Colon (tissue), 2 donors: ENCODE results near the gene EIF4E.
A peak's percentile ranks its signal among the peaks of the same experiment; 100 is the strongest.
"Not testable (repeated sequence)": the region's sequence is repeated elsewhere in the genome, so short reads cannot be mapped to it uniquely, and the experiment has no call there.

Experiments
- FAIRE-seq: peaks from 2 replicates; lab custom pipeline; 2012; peaks lifted over from hg19 to GRCh38; lab: Jason Lieb, UNC
- donor health status: control.
- donor health status: control.

EIF4E gene, protein sequence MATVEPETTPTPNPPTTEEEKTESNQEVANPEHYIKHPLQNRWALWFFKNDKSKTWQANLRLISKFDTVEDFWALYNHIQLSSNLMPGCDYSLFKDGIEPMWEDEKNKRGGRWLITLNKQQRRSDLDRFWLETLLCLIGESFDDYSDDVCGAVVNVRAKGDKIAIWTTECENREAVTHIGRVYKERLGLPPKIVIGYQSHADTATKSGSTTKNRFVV

DNA sequence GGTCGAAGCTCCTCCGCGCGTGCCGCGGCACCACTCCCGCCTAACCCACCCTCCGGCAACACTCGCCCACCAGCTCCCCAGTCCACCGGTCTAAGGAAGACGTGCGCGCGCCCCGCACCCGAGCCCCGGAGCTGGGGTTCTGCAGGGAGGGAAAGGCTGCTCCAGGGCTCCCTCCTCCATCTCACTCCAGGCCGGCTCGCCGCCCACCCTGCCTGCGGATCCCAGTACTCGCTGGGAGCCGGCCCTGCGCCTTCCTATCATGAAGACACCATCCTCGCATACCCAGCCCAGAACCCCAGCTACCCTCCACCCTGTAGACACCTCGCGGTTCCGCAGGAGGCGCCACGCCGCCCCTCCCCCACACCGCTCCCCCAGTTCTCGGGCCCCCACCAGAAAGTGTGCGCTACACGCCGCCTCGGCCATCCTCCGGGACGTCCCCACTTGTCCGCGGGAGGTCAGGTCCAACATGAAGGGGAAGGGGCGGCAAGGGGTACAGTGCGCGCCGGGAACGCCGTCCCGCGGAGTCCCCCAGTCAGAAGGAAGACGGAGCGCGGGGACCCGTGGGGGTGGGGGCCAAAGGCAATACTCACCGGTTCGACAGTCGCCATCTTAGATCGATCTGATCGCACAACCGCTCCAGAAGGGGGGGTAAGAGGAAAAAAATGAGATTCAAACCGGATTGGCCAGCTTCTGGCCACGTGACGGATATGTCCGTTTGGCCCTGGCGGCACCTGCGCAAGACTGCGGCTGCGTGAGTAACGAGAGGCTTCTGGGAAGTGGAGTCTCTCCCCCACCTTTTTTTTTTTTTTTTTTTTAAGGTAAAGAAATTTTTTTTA lies at the start of gene EIF4E:
Gene EIF4E (minus strand): TSS at position 629 of the 836 bp plus-strand sequence. CDS start 21 bp downstream, at position 608.
- no peak for FAIRE-seq

DNA sequence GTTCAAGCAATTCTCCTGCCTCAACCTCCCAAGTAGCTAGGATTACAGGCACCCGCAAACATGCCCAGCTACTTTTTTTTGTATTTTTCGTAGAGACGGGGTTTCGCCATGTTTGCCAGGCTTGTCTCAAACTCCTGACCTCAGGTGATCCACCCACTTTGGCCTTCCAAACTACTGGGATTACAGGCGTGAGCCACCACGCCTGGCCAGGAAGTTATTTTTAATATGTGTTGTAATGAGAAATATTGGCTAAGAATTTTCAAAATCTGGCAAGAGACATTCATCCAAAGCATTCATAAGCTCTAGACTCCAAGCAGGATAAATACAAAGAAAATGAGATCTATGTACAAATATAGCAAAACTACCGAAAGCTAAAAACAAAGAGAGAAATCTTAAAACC lies 48.6 kb upstream of the EIF4E start:
- FAIRE-seq = no peak

DNA sequence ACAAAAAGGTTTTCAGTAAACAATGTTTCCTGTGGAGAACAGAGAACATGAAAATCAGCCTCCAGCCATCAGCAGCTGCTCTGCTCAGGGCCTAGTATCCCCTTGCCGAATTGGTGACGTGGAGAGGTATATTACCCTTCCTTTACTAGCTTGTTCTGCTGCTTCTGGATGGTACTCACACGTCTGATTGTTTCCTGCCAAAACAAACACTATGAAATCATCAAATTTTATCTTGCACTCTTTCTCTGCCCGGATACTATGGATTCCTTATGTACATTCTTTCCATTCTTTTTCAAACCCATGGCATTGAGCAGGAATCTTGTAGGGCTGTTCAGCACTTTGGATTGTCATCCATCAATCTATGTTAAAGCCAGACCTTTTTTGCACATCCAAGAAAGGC lies 47.8 kb upstream of the EIF4E start:
- FAIRE-seq = no peak

DNA sequence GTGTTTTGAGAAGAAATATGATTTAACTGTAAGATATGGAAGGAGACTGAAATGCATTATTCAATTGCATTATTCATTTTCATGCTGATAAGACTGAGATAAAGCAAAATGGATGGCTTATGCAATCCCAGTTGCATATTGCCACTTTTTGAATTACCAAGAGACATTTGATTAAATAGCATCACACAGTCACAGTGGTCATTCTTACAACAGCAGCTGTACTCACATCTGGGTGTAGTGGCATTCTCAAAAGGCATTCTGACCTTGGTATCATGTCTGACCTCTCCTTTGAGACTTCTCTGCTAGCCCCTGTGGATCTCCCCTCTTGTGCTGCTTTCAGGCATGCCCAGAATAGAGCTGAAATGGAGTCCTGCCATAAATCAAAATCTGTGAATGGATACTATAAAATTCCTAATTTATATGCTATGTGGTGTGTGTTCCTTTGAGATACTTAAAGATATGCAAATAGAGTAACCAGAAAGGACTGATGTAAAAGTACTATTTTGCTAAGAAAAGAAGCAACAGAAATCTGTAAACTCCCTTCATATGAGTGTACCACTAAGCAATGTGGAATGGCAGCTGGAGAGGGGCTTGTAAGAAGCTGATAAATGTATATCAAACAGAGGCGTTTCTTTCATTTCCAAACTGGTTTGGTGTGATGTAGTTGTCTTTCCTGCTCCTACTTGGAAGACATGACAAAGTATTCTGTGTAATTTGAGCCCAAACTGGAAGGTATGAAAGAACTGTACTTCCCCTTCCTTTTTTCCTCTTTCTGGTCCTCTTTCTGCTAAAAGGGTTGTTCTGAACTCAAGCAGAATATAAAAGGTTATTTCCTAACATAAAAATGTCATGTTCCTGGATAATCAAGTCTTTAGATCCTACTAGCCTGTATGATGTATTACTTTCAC lies 41.2 kb upstream of the EIF4E start:
- no peak for FAIRE-seq

DNA sequence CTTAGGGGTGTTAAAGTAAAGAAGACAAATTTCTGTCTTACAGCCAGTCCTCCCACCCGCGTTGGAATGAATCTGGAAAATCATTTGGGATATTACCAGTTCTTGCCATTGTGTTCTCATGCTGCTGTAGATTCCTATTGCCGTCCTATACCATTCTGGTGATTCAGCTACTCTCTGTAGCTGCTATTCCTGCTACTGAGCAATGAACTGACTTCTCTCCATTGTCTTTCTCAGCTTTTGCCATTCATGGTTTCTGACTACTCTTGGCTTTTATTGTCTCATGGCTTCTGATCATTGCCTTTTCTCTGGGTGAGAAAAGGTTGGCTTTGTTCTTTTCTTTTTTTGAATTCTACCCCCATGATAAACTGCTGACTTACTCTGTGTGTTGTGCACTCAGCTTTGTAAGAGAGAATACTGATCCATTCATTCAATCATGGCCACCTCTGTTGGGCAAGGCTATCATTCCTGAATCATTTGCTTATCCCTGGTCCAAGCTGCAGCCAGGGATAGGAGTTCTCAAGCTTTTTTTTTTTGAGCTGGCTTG lies 38.9 kb upstream of the EIF4E start:
- FAIRE-seq = no peak

DNA sequence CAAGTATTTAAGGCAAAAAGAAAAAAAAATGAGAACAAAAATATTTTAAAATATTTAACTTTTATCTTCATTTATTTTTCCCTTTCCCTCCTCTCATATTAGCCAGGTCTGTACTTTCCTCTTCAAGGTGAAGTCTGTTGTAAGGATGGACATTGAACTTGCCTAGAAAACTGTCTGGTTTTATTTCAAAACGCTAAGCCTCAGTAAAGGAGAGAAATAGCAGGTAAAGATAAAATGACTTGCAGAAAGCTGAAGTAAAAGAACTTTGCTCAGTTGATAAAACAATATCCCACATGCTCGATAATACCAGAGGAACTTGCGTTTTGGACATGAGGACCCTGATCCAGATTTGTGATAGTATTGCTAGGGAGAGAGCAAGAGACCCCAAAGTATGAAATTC lies 38.0 kb upstream of the EIF4E start:
- FAIRE-seq = no peak

DNA sequence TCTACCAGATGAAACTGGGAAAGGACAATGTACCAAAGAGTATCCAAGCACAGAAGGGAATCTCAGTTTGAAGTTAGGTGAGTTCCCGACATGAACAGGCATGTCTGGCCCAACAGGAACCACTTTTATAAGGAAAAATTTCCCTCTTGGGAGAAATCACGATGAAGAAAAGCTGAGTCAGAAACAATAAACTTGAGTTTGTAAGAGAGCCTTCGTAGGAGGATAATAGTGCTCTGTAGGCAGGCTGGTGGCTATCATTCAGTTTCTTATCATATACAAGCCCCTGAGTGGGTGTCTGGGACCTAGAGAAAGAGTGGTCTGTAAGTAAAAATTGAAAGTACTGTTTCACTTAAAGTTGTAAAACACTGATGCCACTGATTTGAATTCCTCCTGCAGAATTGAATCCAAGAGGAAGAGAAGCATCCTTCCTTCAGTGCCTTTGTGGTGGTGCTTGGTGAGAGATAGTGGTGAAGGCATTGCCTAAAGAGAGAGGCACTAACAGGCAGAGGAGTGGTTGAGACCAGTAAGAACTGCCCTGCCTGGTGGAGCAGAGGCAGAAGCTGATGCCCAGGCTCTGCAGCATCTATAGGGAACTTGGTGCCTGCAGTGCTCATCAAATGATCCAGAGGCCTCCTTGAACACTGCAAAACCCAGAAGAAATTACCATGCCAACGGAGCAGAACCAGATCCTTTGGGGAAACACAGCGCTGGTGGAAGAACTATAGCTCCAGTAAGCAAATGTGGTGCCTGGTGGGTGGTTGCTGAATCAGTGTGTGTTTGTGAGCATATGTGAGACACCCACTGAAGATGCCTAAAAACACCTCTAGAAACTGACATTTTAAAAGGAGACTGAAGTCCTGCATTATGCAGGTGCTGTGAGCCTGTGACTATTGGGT lies 34.9 kb upstream of the EIF4E start:
- no peak for FAIRE-seq

DNA sequence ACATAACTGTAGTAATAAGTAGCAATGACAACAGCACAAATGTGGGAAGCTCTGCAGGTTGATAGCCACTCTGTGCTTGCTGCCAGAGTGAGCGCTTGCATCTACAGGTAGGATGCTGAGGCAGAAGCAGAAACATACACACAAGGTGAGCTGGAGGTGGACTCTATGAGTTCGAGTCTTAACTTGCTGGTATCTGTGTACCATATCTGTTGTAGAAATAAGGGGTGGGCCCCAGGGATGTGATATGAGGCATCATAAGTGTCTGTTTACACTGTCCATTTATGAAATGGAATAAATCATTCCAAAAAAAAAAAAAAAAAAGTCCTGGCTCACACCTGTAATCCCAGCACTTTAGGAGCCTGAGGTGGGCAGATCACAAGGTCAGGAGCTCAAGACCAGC lies 32.8 kb upstream of the EIF4E start:
- no peak for FAIRE-seq

DNA sequence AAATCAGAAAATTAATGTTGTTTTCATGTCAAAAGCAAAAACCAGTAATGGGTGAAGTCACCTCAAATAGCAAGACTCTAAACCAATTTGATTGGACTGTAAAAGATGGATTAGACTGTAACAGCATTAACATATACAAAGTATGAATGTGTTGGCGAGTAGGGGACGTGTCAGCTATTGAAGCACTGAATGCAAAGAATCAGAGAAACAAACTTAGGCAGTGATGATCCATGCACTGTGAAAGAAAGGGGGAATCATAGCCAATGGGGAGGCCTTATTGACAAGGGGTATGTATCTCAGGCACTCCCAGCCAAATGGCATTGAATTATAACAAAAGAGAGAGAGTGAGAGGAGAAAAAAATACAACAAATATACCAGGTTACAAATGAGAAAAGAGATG lies 30.5 kb upstream of the EIF4E start:
- FAIRE-seq = no peak

DNA sequence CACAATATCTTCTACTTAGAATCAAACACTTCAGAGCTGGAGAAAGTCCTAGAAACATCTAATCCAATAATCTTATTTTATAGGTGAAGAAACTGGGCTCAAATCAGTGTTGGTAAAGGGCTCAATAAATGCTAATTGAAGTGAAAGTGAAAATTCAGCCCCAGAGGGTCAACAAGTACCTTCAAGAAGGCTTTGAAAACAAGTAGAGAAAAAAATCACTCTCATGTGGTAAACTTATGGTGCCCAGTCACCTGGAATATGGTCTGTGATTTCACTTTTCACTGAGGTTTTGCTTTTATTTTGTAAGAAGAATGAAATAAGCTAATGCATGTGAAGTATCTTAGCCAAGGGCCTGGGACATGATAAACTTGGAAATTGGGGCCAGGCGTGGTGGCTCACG lies 29.1 kb upstream of the EIF4E start:
- FAIRE-seq = no peak

DNA sequence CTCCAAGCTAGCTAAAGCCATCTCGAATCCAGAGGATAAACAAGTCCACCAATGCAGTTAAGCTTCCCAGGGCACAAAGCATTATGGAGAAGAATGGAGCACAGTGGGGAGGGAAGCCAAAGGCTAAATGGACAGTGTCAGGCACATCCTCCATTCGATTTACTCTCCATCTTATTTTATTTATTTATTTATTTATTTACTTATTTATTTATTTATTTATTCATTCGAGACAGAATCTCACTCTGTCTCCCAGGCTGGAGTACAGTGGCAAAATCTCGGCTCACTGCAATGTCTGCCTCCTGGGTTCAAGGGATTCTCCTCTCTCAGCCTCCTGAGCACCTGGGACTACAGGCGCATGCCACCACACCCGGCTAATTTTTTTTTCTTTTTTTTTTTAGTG lies 26.3 kb upstream of the EIF4E start:
- no peak for FAIRE-seq

DNA sequence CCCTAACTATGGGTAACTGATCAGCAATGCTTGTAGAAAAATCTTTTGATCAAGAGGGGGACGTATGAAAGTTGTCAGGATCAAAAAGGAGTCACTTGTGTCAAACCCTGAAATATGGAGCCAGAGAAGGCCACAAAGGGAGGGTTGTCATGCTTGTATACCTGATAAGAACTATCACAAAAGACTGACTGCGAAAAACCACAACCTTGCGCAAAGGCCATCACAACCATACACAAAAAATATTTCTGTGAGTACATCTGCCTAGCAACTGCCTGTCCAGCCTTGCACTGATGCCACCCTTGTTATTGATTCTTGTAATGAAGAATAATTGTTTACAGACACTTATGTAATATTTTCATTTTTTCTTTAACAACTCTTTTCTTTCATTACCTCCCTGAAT lies 22.8 kb upstream of the EIF4E start:
- FAIRE-seq = no peak

DNA sequence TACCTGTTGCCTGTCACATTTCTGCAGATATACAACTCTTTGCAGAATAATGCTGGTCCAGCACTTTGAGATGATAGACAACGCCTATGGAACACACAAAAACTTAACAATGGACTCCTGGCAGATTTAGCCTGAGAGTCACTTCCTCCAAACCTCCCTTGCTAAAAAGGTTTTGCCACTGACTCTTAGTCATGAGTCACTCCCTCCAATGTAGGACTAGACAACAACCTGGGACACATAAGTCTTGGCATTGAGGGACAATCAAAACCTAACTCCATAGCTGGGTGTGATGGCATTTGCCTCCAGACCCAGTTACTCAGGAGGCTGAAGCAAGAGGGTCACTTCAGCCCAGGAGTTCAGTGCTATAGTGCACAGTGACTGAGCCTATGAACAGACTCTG lies 22.0 kb upstream of the EIF4E start:
- no peak for FAIRE-seq

DNA sequence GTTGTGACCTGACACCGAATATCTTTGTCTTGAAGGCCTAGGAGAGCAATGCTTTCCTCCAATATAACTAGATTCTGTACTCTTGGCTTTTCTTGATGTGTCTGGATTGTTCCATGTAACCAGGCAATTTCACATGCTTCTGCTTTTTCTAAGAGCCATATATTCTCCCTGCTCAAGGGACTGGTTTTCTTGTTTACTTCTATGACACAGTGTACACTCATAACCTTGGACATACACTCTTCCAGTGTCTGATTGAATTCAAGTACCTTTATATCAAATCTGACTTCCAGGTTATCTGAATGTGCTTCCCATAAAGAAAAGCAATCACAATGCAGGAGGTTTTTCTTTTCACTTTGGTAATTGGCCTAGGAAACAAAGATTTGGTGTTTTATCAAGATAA lies 17.4 kb upstream of the EIF4E start:
- FAIRE-seq = no peak

DNA sequence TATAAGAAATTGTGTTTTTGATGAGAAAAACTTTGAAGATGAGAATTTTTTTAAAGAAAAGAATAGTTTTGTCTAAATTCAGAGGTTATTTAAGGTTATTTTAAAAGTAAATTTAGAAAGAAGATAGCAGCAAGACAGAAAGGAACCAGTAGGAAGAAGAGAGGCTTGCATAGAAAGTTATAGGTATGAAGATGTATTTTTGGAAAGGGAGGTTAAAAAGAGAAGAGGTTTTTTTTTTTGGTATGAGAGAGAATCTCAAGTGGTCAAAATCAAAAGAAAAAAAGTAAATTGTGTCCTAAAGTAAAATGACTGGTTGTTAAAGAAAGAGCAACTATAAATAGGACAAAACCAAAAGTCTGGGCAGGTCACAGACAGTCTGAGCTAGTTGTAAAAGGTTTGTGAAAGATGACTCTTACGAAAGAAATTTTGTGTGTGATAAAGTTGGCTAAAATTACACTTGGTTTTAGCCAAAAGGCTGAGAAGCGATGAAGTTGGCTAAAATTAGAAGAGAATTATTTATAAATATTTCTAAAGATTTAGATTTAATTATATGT lies 16.4 kb upstream of the EIF4E start:
- FAIRE-seq = no peak

DNA sequence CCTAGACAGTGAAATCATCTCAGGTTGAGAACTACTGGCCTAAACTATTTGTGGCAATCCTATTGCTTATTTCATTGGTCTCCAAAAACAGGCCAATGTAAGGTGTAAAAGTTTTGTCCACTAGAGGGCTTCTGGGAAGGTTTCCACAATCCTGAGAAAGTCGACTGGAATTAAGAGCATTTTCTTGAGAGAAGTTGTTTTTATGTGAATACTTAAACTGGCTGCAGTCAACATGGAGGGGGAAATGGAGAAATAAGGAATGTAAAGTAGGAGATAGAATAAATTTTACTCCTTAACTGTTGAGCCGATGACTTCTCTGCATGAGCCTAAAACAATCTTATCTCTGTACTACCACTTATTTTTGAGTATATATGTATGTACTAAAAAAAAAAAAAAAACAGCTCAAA lies 11.0 kb upstream of the EIF4E start:
- FAIRE-seq = peak; percentile 5

DNA sequence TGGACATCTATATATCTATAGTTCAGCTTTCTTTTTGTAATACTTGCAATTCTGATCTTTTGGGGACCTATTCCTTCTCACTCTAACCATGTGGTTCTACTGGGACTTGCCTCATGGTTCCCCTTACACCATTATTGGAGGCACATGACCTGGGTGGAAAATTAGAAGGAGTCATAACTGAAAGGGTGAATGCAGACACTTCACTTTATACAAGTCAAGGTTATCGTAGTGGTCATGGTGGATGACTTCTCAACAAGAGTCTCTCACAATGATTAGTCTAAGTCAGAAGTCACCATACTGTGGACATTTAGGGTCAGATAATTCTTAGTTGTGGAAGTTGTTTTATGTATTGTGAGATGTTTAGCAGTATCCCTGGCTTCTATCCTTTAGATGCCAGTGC lies 10.5 kb upstream of the EIF4E start:
- no peak for FAIRE-seq

DNA sequence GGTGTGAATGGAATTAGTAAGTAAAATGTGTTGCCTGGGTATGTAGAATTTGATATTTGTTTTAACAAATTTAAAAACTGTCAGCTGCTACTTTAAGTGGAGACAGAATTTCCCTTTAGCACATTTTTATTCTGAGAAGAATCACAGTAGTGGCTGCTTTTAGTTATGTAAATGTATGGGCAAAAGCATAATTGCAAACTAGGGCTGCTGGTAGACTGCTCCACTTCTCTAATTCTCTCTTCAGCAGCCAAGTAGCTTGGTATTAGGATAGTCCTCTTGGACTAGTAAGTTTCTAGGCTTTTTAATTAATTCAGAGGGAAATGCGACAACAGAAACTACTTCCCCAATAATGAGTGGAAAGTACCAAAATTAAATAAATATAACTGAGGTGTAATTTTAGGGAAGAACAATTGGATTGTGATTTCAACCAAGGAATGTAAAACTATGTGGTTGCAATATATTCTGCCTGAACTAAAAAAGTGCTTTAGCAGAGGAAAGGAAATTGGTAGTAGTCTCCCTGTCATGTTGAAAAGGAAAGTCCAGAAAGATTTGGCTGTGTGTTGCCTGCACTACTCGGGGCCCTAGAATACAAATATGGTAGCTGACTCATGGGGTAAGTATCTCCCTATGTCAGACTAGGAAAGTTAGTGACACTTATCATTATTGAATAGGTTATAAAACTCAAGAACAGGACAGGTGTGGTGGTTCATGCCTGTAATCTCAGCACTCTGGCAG lies 9.2 kb upstream of the EIF4E start:
- FAIRE-seq = no peak

DNA sequence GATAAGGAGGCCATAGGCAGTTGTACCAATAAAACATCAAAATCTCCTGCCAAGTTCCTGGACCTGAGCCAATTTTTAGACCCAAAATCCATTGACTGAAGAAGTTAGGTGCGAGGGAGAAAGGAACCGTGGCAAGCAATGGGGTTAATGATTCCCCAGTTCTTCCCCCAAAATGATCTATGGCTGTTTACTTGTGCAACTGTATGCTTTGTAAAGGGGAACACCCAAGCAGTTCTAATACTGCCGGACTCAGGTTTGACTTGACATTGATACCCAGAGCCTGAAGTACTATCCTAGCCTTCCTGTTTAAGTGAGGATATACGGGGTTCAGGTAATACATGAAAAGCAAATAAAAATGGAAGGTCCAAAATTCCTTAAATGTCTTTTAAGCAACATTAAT lies 6.7 kb upstream of the EIF4E start:
- FAIRE-seq = no peak

DNA sequence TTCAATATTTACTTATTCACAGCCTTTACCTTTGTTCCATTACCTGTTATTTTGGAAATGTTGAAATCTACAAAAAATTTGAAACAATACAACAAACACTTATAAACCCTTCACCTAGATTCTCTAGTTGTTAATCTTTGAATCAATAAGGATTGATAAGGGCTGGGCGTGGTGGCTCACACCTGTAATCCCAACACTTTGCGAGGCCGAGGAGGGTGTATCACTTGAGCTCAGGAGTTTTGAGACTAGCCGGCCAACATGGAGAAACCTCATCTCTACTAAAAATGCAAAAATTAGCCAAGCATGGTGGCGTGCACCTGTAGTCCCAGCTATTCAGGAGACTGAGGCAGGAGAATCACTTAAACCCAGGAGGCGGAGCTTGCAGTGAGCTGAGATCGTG lies 5.9 kb upstream of the EIF4E start:
- FAIRE-seq = not testable (repeated sequence)
